Measurements from ENCODE around the gene OR2AE1.

The OR2AE1 gene, protein sequence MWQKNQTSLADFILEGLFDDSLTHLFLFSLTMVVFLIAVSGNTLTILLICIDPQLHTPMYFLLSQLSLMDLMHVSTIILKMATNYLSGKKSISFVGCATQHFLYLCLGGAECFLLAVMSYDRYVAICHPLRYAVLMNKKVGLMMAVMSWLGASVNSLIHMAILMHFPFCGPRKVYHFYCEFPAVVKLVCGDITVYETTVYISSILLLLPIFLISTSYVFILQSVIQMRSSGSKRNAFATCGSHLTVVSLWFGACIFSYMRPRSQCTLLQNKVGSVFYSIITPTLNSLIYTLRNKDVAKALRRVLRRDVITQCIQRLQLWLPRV

DNA sequence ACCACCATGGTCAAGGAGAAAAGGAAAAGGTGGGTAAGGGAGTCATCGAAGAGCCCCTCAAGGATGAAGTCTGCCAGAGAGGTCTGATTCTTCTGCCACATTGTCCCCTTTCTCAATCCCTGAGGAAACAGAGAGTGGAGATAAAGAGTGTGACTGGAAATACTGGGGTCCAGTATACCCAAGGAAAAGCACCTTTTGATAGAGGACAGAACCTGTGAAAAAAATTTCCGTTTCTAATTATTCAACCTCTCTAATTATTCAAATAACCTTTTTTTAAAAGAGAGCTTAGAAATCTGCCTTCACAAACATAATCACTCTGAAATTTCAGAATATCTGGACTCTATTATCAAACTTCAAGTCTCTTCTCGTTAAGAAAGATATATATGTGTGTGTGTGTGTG, at the start of gene OR2AE1:
TSS of gene OR2AE1 (minus strand) at position 101 of the 400 bp plus-strand sequence. CDS start at position 101, 0 bp downstream.
- H3K4me3 ChIP-seq (replicated peaks; ENCODE audit: low read depth, low read length) = no peak within 1 kb of the TSS
- no peak for DNase-seq (ENCODE audit: low read depth)
- TF ChIP-seq CTCF (IDR thresholded peaks at IDR 0.05; ENCODE audit: low read length, missing control alignments) = no peak

DNA sequence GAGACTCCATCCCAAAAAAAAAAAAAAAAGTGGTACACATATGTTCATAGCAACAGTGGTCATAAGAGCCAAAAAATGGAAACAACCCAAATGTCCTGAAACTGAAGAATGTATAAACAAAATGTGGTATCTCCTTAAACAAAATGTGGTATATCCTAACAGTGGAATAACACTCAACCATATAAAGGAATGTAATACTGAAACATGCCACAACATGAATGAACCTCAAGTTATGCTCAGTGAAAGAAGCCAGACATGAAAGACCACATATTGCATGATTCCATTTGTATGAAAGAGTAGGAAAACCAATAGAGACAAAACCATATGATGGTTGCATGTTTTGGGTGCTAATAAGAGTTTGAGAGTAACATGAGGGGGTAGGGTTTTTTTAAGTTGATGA, 49.5 kb upstream of the OR2AE1 start:
- TF ChIP-seq CTCF (IDR thresholded peaks at IDR 0.05; ENCODE audit: low read length, missing control alignments) = no peak
- no peak overlapping the region for H3K4me3 ChIP-seq (replicated peaks; ENCODE audit: low read depth, low read length)
- no peak for DNase-seq (ENCODE audit: low read depth)

DNA sequence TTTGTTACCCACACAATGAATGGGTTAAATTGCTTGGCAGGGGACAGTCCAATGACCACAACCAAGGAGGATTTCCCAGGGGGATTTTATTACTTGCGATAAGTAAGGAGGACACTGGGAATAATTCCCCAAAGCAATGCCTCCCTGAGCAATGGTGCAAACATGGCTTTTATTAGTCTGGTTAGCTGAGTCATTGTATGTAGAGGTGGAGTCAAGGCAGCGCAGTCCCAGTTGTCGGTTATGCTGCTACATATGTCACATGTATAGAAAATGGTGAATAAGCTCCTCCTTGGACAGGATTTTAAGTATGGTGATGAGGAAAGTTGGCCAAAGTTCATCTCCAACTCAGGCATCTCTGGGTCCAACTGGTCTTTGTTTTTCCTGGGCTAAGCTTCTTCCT, 46.4 kb upstream of the OR2AE1 start:
- DNase-seq (ENCODE audit: low read depth) = no peak
- no peak overlapping the region for H3K4me3 ChIP-seq (replicated peaks; ENCODE audit: low read depth, low read length)
- no peak for TF ChIP-seq CTCF (IDR thresholded peaks at IDR 0.05; ENCODE audit: low read length, missing control alignments)

DNA sequence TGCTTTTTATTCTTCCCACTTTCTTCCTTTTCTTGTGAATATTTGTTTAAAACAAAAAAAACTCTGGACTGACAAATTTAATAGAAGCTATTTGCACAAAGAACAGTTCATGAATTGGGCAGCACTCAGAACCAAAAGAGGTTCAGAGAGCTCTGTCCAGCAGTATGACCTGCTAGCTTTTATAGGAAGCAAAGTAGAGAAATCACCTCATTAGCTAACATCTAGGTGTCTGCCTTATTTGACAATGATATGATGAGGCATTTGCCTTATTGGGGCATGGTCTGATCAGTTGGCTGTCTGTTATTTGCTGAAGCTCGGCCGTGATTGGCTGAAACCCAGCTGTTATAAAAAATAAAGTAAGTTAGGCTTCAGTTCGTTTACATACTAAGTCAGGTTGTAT, 43.3 kb upstream of the OR2AE1 start:
- peak overlapping the region; percentile 87 for H3K4me3 ChIP-seq (replicated peaks; ENCODE audit: low read depth, low read length)
- peak; percentile 10 for DNase-seq (ENCODE audit: low read depth)
- no peak for TF ChIP-seq CTCF (IDR thresholded peaks at IDR 0.05; ENCODE audit: low read length, missing control alignments)

DNA sequence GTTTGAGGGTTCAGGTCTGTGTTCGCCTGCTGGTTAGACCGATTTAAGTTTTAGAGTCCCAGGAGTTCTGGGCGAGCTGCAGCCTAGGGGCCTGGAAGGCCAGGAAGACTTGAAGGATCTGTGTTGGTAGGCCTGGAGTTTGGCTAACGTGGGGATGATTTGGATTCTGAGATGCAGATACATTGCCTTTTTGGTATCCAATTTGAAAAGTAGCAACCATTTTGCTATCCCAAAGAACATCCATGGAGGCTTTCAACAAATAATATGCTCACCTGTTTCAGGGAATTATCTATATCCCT, 42.9 kb upstream of the OR2AE1 start:
- no peak for TF ChIP-seq CTCF (IDR thresholded peaks at IDR 0.05; ENCODE audit: low read length, missing control alignments)

GRCh38 chr7:99918959-99919813, 42.4 kb upstream of the OR2AE1 start, which contains the start of gene TRIM4:
TRIM4 (minus strand) TSS chr7:99919530; CDS start chr7:99919401, 129 bp downstream.
- TF ChIP-seq CTCF (IDR thresholded peaks at IDR 0.05; ENCODE audit: low read length, missing control alignments) = peak; percentile 13
- DNase-seq (ENCODE audit: low read depth) = peak; percentile 93
- H3K4me3 ChIP-seq (replicated peaks; ENCODE audit: low read depth, low read length) = peak within 1 kb of the TSS; percentile 87

More for the DNA sequence above, 42.9 kb upstream of the OR2AE1 start:
- no peak for DNase-seq (ENCODE audit: low read depth)
- peak overlapping the region; percentile 87 for H3K4me3 ChIP-seq (replicated peaks; ENCODE audit: low read depth, low read length)

All from fibroblast of pulmonary artery (primary cell).